Renal cortex interstitium (tissue), 11 donors: ENCODE results near the gene GK. TPM values are rescaled to one million over a fixed set of nuclear protein-coding genes. Genes with fewer than 3 reads are reported as not detected.
"Not testable (repeated sequence)": the region's sequence is repeated elsewhere in the genome, so short reads cannot be mapped to it uniquely, and the experiment has no call there.

Experiments
- DNase-seq, 11 donors: peaks; one replicate each; pipeline ENCODE4 v3.0.0-alpha.2; 2013; ENCODE audit warnings: low read depth in 9 of 11, low spot score in 4 of 11; ENCODE audit errors: extremely low read depth in 1 of 11
- polyA plus RNA-seq, 3 donors: library from polyadenylated mRNA; unstranded; fragments of 120-200 nt; gene quantifications; one replicate each; pipeline ENCODE4 v1.2.1, GENCODE V29; 2013; ENCODE audit not compliant: insufficient read length in 3 of 3

The GK gene
- polyA plus RNA-seq, 3 donors = 81.1 to 138 (median 116) TPM

GRCh38 chrX:30637874-30638815 is 15.1 kb upstream of the GK start:
- no peak for DNase-seq

GRCh38 chrX:30639702-30640101 is 13.5 kb upstream of the GK start:
- DNase-seq = not testable (repeated sequence)

- DNase-seq = no peak
Measured at GRCh38 chrX:30642642-30643041, 10.6 kb upstream of the GK start.

- no peak for DNase-seq
Measured at GRCh38 chrX:30643313-30643821, 9.9 kb upstream of the GK start.

- DNase-seq = no peak
Measured at GRCh38 chrX:30649859-30650258, 3.4 kb upstream of the GK start.

GRCh38 chrX:30652527-30653414 is 452 bp upstream of the GK start:
- DNase-seq = peak; percentile 50 to 88 (median 80)

GRCh38 chrX:30654386-30654785 is 1.2 kb downstream of the GK start:
- DNase-seq = not testable (repeated sequence)

- DNase-seq = no peak
Measured at GRCh38 chrX:30654989-30655607, 1.9 kb downstream of the GK start.

GRCh38 chrX:30655991-30656390 is 2.8 kb downstream of the GK start:
- no peak for DNase-seq

GRCh38 chrX:30657196-30658161 is 4.3 kb downstream of the GK start:
- DNase-seq = no peak

- DNase-seq = no peak
Measured at GRCh38 chrX:30659421-30659820, 6.2 kb downstream of the GK start.

- DNase-seq = no peak
Measured at GRCh38 chrX:30661228-30661627, 8.0 kb downstream of the GK start.

GRCh38 chrX:30663322-30663721 is 10.1 kb downstream of the GK start:
- DNase-seq = no peak

GRCh38 chrX:30665471-30665870 is 12.2 kb downstream of the GK start:
- DNase-seq = no peak

- no peak for DNase-seq
Measured at GRCh38 chrX:30666094-30666493, 12.9 kb downstream of the GK start.

GRCh38 chrX:30668581-30668980 is 15.4 kb downstream of the GK start:
- DNase-seq = no peak

GRCh38 chrX:30671189-30671588 is 18.0 kb downstream of the GK start:
- not testable (repeated sequence) for DNase-seq

- no peak for DNase-seq
Measured at GRCh38 chrX:30673127-30673796, 20.0 kb downstream of the GK start.
